Spleen (tissue), 7 donors: ENCODE data around the gene CREB1.

Source experiments
- CTCF ChIP-seq, 11 experiments: fragments of 200-600 bp in 7 of 11; fragments of 450-650 bp in 4 of 11; sonication (generic) in 4 of 11; IDR thresholded peaks in 8 of 11; conservative IDR thresholded peaks in 3 of 11; 1 replicate in 7 of 11; 2 replicates in 4 of 11; pipeline versions ENCODE4 v1.4.0 to v1.8.0; 2016 to 2021; ENCODE audit warnings: antibody characterized with exemption in 11 of 11, inconsistent platforms in 4 of 11, mild to moderate bottlenecking in 1 of 11
- POLR2A ChIP-seq, 3 donors: fragments of 450-650 bp; IDR thresholded peaks; one replicate each; pipeline ENCODE4 v1.5.1; 2017; ENCODE audit warnings: antibody characterized with exemption in 3 of 3, mild to moderate bottlenecking in 1 of 3
- POLR2AphosphoS5 ChIP-seq, 3 donors: sonication (generic); formaldehyde crosslinking; IDR thresholded peaks; one replicate each; pipeline ENCODE4 v1.5.1; 2017; ENCODE audit warnings: antibody characterized with exemption in 3 of 3
- donor health status: DM: no; HTN: no; CAD: no; lungs with moderate emphysema.
- donor health status: DM: no; HTN: no; CAD: no.
- donor health status: DM: no; HTN: no; CAD: no.

DNA sequence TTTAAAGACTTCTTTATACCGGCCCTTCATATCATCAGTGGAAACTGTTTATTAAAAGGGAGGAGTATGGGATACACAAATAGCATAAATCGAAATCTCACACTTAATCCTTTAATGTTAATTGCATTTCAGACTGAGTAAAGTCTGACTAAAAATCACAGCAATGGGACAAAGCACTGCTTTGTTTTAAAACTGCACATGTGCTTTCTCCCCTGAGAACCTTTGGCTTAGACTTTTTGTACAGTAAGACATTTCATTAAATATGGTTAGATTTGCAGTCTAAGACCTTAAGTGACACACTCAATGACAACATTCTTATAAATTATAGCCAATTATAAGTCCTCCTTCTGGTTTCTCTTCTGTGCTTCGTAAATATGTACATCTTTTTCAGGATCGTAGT lies 83.0 kb downstream of the CREB1 start:
- TF ChIP-seq CTCF (IDR thresholded peaks at IDR 0.05 in 8 of 11, conservative IDR thresholded peaks at IDR 0.05 in 3 of 11), result no peak
- no peak for TF ChIP-seq POLR2A (IDR thresholded peaks at IDR 0.05)
- no peak for TF ChIP-seq POLR2AphosphoS5 (IDR thresholded peaks at IDR 0.05)
